DND-41 (cell line): ENCODE results near the gene TAAR5.

Experiments
- CTCF ChIP-seq: IDR thresholded peaks from 2 replicates; pipeline ENCODE4 v1.5.1; 2012; ENCODE audit warnings: borderline replicate concordance, low read length, moderate library complexity, mild to moderate bottlenecking; ENCODE audit not compliant: poor library complexity, severe bottlenecking; ENCODE audit errors: extremely low read depth
- EZH2 ChIP-seq: IDR thresholded peaks from 3 replicates; pipeline ENCODE4 v1.6.1; 2012; ENCODE audit warnings: borderline replicate concordance, low read depth, mild to moderate bottlenecking, moderate library complexity, low read length, inconsistent platforms; ENCODE audit not compliant: severe bottlenecking

- TF ChIP-seq CTCF (no peak), EZH2 (no peak)
Measured at GRCh38 chr6:132616677-132617076, 27.1 kb upstream of the TAAR5 start.
